Sigmoid colon (tissue), 4 donors: ENCODE measurements around the gene ASTL.

Experiments
- EP300 ChIP-seq, 4 donors: sonication (generic); formaldehyde crosslinking; IDR thresholded peaks; one replicate each; pipeline ENCODE4 v1.6.1; 2017; ENCODE audit warnings: antibody characterized with exemption in 4 of 4
- POLR2A ChIP-seq, 2 donors: fragments of 450-650 bp; IDR thresholded peaks; one replicate each; pipeline ENCODE4 v1.6.1; 2016; ENCODE audit warnings: antibody characterized with exemption in 2 of 2, mild to moderate bottlenecking in 2 of 2, moderate library complexity in 2 of 2
- TF ChIP-seq, protein P1 (sequence below), 4 experiments: fragments of 450-650 bp in 3 of 4; fragments of 200-600 bp in 1 of 4; IDR thresholded peaks; one replicate each; pipeline ENCODE4 v1.5.1; 2016 to 2019; ENCODE audit warnings: antibody characterized with exemption in 4 of 4, mild to moderate bottlenecking in 3 of 4, moderate library complexity in 2 of 4

- TF ChIP-seq POLR2A (IDR thresholded peaks at IDR 0.05), result no peak
- TF ChIP-seq, protein P1, sequence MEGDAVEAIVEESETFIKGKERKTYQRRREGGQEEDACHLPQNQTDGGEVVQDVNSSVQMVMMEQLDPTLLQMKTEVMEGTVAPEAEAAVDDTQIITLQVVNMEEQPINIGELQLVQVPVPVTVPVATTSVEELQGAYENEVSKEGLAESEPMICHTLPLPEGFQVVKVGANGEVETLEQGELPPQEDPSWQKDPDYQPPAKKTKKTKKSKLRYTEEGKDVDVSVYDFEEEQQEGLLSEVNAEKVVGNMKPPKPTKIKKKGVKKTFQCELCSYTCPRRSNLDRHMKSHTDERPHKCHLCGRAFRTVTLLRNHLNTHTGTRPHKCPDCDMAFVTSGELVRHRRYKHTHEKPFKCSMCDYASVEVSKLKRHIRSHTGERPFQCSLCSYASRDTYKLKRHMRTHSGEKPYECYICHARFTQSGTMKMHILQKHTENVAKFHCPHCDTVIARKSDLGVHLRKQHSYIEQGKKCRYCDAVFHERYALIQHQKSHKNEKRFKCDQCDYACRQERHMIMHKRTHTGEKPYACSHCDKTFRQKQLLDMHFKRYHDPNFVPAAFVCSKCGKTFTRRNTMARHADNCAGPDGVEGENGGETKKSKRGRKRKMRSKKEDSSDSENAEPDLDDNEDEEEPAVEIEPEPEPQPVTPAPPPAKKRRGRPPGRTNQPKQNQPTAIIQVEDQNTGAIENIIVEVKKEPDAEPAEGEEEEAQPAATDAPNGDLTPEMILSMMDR (IDR thresholded peaks at IDR 0.05), result no peak
- TF ChIP-seq EP300 (IDR thresholded peaks at IDR 0.05), result no peak
These were observed 46.4 kb downstream of the ASTL start for GRCh38 chr2:96091711-96092572.
